HG03095 (cell line): ENCODE data around the gene KCNH1.

Source experiments
- ATAC-seq: cut with Tn5 transposase; IDR thresholded peaks from one replicate; pipeline ENCODE4 v1.9.1; 2021; ENCODE audit warnings: moderate library complexity; ENCODE audit not compliant: unreplicated experiment

KCNH1 gene

GRCh38 chr1:210655511-210655910, 478.4 kb downstream of the KCNH1 start:
- ATAC-seq = no peak

- no peak for ATAC-seq
Measured at GRCh38 chr1:210654176-210654981, 479.6 kb downstream of the KCNH1 start.

GRCh38 chr1:210653771-210654170, 480.2 kb downstream of the KCNH1 start:
- no peak for ATAC-seq

DNA sequence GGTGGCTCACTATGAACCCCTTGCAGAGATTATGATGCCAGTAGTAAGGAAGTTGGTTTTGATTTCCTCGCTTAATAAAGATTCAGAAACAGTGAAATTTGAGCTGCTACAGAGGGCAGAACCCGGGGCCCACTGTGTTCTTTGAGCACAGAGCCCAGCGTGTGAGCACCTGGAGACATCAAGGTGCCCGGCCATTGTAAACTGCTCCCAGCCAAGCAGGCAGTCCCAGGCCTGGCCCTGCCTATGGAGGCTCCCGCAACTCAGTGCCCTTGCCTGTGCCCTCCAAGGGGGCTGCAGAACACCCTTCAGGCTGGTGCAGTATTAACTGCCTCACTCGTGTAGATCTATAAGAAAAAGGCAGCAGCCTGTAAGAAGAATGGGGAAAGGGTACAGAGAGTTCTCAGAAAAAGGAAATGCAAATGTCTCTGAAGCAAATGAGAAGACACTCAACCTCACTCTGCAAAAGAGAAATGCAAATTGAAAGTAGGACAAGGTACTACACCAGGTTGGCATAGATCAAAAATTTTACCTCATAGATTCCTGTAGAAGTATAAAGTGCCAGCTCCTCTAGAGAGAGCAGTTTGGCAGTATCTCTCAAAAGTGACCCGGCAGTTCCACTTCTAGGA, 481.5 kb downstream of the KCNH1 start:
- no peak for ATAC-seq

DNA sequence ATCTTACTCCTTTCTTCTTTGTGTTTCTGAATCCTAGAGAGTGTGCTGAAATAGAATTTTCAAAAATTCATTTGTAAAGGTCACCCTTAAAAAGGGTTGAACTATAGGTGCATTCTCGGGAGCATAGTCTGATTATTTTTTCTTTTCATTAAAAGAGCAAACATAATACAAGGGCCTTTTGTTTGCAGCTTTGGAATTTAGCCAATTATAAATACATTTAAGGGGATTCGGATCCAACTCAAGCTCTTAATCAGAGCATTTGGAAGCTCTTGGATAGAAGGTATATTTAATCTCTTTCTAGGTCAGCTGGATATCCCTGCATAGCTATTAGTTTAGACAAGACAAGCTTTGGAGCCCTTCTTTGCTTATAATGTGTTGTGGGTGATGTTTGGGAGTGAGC, 483.5 kb downstream of the KCNH1 start:
- ATAC-seq = no peak

DNA sequence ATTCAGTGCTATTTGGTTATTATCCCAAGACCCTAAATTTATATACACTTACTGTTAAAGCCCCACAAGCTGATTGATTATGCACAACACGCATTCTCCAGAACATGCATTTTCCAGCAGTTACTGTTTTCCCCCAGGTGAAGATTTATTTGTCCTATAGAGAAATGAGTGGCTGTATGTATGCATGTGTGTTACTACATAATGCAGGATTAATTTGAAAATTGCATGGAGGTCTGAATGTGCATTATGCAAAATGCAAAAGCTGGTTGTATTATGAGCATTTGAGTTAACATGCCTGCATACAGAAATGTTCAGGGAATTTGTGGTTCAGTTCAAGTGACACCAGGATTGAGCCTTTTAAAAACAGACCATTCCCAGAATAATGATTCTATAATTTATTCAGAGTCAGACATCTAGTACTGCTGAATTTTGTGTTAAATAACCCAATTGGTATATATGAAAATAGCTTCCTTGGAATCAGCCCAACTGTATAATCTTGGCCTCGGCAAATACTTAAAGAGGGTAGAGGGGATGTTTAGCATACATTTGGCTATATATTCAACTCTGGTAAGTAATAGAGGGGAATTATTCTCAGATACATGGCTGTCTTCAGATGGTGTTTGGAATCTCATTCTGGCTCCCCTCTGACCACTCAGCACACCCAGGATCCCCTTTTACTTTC, 485.2 kb downstream of the KCNH1 start:
- no peak for ATAC-seq

DNA sequence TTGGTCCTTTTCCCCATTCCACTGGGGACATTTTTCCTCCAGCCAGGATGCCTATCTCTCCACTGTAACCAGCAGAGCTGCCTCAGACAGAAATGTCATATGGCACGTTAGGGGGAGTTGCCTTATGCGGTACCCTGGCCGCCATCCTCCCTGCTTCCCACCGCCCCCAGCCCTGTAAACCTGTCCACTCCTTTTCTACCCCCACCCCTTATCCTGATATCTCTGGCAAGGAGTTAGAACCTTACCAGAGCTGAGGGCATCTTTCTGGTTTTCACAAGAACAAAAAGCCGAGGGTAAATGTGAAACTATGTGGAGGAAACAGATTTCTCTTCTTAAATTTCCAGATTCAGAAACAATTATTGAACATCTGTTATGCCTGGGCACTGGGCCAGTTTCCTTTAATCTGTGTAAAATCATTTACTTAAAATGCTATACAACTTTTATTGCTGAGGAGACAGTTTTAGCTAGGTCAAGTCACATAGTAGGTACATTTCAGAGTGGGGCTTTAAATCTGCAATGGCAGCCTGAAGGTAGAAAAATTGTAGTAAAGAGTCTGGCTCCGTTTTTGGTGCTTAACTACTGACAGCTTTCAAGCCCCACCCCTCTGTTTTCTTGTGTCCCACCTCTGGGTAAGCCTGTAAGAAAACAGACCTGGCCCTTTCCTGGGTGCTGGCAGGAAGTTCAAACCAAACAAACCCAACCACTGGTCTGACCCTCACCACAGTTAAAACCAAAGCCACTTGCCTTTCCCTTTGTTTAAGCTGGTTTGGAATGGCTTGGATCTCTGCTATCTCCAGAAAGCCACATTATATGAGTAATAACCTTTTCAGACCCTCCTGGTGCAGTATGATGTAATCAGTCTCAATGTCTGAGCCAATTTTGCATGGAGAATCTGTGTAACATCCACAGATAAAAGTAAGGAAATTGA, 486.3 kb downstream of the KCNH1 start:
- ATAC-seq = no peak

DNA sequence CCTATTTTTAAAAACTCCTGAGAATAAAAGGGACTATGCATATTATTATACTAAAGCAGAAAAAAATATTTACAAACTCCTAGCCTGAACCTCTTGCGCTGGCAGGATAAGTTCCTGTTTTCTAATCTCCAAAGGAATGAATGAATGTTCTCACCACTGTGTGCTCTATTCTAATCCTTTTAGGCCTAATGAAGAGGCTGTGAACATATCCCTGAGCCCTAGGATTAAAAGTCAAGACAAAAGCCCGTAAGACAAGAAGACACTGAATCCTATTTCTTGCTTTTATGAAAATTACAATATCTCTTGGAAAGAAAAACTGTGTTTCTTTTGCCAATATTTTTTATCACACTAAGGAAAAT, 487.7 kb downstream of the KCNH1 start:
- ATAC-seq = no peak

- no peak for ATAC-seq
Measured at GRCh38 chr1:210645582-210646257, 488.2 kb downstream of the KCNH1 start.

GRCh38 chr1:210641582-210641981, 492.4 kb downstream of the KCNH1 start:
- no peak for ATAC-seq

- no peak for ATAC-seq
Measured at GRCh38 chr1:210635108-210635507, 498.8 kb downstream of the KCNH1 start.

DNA sequence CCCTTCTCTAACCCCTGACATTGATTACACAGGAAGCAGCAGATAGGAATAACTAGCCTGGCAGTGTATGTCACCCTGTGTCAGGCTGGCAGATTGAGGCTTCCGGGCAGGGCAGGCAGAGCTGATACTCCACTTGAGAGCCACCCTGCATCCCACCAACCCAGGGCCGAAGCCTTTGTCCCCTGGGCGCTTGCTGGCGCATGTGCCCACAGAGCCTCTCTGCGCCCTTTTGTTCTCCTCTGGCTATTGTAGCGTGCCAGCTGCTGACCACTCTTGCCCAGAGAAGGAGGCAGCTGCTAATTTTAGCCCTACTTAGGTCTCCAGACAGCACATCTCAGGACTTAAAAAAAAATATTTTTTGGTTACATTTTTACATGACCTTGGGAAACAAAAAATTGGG, 500.3 kb downstream of the KCNH1 start:
- no peak for ATAC-seq

GRCh38 chr1:210633140-210633539, 500.8 kb downstream of the KCNH1 start:
- no peak for ATAC-seq

DNA sequence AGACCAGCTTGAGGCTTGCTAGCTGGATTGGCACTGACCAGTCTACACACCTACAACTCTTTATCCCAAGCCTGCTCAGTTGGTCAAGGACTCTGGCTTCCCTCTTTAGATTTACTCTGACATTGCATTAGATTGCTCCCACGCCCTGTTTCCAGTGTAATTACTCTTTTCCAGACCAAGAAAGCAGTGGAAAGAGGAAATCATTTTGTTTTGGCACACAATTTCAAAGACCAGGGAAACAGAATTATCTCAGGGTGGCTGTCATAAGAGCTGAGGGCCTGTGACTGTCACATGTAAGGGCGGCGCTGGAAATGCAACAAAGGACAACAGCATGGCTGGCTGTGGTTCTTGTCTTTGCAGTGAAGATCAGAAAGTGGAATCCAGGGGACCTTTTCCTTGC, 502.5 kb downstream of the KCNH1 start:
- no peak for ATAC-seq

- ATAC-seq = no peak
Measured at GRCh38 chr1:210629276-210629675, 504.7 kb downstream of the KCNH1 start.

DNA sequence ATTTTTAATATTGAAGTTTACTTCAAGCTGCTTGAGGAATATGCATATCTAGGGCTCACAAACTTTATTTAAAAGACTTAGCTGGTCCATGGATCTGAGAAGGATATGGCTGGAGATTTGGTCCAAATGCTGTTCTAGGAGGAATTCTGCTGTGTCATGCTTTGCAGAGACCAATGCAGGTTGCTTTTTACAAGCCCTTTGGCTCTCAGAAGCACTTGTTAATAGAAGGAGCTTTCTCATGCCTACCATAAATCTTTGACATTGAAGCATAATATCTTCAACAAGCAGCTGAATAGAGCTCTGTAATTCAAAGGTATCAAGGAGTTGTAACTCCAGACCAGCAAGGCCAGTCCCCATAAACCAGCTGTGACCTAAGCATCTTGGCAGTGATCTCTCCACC, 506.2 kb downstream of the KCNH1 start:
- no peak for ATAC-seq
